Adrenal gland (tissue), 12 donors: ENCODE results near the gene SLC39A12. TPM values are rescaled to one million over a fixed set of nuclear protein-coding genes. Genes with fewer than 3 reads are reported as not detected.

Source experiments
- DNase-seq, 7 donors: peaks; one replicate each; pipeline ENCODE4 v3.0.0-alpha.2; 2019 to 2020
- H3K27ac ChIP-seq, 5 donors: fragments of 200-600 bp; sonication (generic) in 4 of 5; 1 replicate in 3 of 5; 2 replicates in 2 of 5; pipeline versions ENCODE4 v1.5.1 to v1.8.0; 2016 to 2020; ENCODE audit warnings: mild to moderate bottlenecking in 1 of 5
- H3K27me3 ChIP-seq: fragments of 200-600 bp; 2 replicates; pipeline ENCODE4 v1.8.0; 2021
- H3K36me3 ChIP-seq, 2 donors: fragments of 200-600 bp; replicated peaks in 1 of 2; 1 replicate in 1 of 2; 2 replicates in 1 of 2; pipeline versions ENCODE4 v1.5.1 to v1.8.0; 2018 to 2022
- H3K4me1 ChIP-seq, 2 donors: fragments of 200-600 bp; replicated peaks in 1 of 2; 1 replicate in 1 of 2; 2 replicates in 1 of 2; pipeline versions ENCODE4 v1.5.1 to v1.8.0; 2018 to 2021
- H3K4me3 ChIP-seq, 4 donors: fragments of 200-600 bp; sonication (generic) in 3 of 4; one replicate each; pipeline ENCODE4 v1.5.1; 2016 to 2018
- H3K9me3 ChIP-seq, 3 donors: fragments of 200-600 bp; sonication (generic) in 1 of 3; replicated peaks in 1 of 3; 1 replicate in 2 of 3; 2 replicates in 1 of 3; pipeline versions ENCODE4 v1.5.1 to v1.8.0; 2016 to 2021
- POLR2A ChIP-seq, 2 donors: fragments of 450-650 bp; IDR thresholded peaks; one replicate each; pipeline ENCODE4 v1.6.1; 2017; ENCODE audit warnings: antibody characterized with exemption in 2 of 2, mild to moderate bottlenecking in 2 of 2, moderate library complexity in 1 of 2
- WGBS, 4 donors: extraction: QIAGEN DNeasy Blood & Tissue Kit in 2 of 4; methylation state at CpG; one replicate each; pipeline versions ENCODE4 v1.1.5 to v1.1.7; 2013 to 2017; 5-methylcytosine and 5-hydroxymethylcytosine counted together
- intact Hi-C, 2 donors: fragments of 100-400 bp; cut with DNase I; formaldehyde crosslinking; loops; one replicate each; pipeline versions ENCODE4 v1.14.1 to v1.15.0; 2022 to 2023
- polyA plus RNA-seq, 3 donors: library from polyadenylated mRNA; stranded (reverse); fragments of 200-250 nt in 2 of 3; fragments of 350-450 nt in 1 of 3; fragmentation: Illumina TruSeq in 1 of 3; extraction: RNeasy Lipid Tissue Mini Kit (QIAGEN cat#74804) in 1 of 3; gene quantifications; one replicate each; pipeline ENCODE4 v1.2.3, GENCODE V29; 2013 to 2014
- total RNA-seq, 9 donors: library from RNA; depleted of rRNA in 4 of 9; stranded (reverse); fragments of >200 nt in 4 of 9; fragments of 120-200 nt in 1 of 9; fragmentation: NEBNext Ultra II Directional in 1 of 9; extraction: Animal tissue kit (Norgen Biotek cat#: 25700) in 1 of 9; gene quantifications; one replicate each; pipeline versions ENCODE4 v1.1.0 to v1.2.4, GENCODE V29; 2013 to 2023
- TF ChIP-seq, protein P1 (sequence below), 6 experiments: fragments of 450-650 bp in 4 of 6; fragments of 200-600 bp in 2 of 6; sonication (generic) in 1 of 6; IDR thresholded peaks; 1 replicate in 5 of 6; 2 replicates in 1 of 6; pipeline versions ENCODE4 v1.5.1 to v1.8.0; 2016 to 2021; ENCODE audit warnings: antibody characterized with exemption in 6 of 6, mild to moderate bottlenecking in 2 of 6, moderate library complexity in 1 of 6
- donor health status: healthy with polysubstance abuse.
- donor health status: Bipolar disorder and iron deficiency.
- donor health status: DM: yes; HTN: yes; CAD: no.
- donor health status: DM: no; HTN: no; CAD: no.
- donor health status: DM: no; HTN: no; CAD: no.
- donor health status: DM: yes; HTN: yes; CAD: no.

SLC39A12 gene
- total and polyA plus RNA-seq, 12 donors: 0.14 to 0.34 (median 0.23) TPM; not detected in 6

DNA sequence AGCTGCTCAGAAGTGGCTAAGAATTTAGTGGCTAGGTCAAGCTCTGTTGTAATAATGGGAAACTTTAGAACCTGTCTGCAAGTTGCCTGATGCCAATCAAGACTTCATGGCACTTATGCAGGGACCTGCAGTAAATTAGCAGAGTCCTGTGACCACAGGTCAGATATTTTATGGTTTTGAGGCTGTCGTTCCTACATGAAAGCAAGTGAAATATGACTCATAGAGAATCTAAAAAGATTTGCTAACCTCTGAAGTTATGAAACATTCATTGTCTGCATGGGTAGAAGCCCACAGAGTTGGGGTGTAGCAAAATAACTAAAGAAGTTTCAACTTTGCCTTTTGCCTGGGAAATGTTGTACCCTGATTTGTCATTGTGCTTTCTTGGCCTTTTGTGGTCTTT, 32.3 kb downstream of the SLC39A12 start:
- intact Hi-C loops: no loop called here
- 15 to 43% (median 26%) methylated on average over 1 of the region's 1 CpG for WGBS, 4 donors
- no peaks in the 10 kb centered on the region for H3K27me3 ChIP-seq
- no peak overlapping the region for H3K4me3 ChIP-seq
- TF ChIP-seq POLR2A (IDR thresholded peaks at IDR 0.05): no peak
- TF ChIP-seq, protein P1, sequence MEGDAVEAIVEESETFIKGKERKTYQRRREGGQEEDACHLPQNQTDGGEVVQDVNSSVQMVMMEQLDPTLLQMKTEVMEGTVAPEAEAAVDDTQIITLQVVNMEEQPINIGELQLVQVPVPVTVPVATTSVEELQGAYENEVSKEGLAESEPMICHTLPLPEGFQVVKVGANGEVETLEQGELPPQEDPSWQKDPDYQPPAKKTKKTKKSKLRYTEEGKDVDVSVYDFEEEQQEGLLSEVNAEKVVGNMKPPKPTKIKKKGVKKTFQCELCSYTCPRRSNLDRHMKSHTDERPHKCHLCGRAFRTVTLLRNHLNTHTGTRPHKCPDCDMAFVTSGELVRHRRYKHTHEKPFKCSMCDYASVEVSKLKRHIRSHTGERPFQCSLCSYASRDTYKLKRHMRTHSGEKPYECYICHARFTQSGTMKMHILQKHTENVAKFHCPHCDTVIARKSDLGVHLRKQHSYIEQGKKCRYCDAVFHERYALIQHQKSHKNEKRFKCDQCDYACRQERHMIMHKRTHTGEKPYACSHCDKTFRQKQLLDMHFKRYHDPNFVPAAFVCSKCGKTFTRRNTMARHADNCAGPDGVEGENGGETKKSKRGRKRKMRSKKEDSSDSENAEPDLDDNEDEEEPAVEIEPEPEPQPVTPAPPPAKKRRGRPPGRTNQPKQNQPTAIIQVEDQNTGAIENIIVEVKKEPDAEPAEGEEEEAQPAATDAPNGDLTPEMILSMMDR (IDR thresholded peaks at IDR 0.05): no peak
- no peak overlapping the region for H3K27ac ChIP-seq
- no peaks in the 10 kb centered on the region for H3K36me3 ChIP-seq
- H3K9me3 ChIP-seq: no peaks in the 10 kb centered on the region
- no peaks in the 10 kb centered on the region for H3K4me1 ChIP-seq
- no peak for DNase-seq

DNA sequence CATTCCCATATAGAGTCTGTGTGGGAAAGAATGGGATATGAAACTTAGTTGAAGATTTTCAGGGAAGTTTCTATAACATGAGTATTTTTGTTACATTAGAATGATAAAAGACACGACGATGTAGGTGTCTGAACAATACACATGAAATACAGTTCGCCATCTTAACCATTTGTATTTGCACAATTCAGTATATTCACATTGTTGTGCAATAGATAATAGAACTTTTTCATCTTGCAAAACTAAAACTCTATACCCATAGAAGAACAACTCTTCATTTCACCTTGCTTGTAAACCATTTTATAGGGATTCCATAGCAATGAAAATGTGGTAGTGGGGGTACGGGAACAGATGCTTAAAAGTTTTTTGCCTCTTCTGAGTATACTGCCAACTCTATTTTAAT, 32.8 kb downstream of the SLC39A12 start:
- DNase-seq: no peak
- Histone ChIP-seq H3K36me3 (no peaks in the 10 kb centered on the region), H3K4me3 (no peak overlapping the region), H3K27ac (no peak overlapping the region), H3K27me3 (no peaks in the 10 kb centered on the region), H3K9me3 (no peaks in the 10 kb centered on the region), H3K4me1 (no peaks in the 10 kb centered on the region)
- TF ChIP-seq POLR2A (IDR thresholded peaks at IDR 0.05): no peak
- TF ChIP-seq, protein P1 (IDR thresholded peaks at IDR 0.05): no peak
- intact Hi-C loops: no loop called here
- WGBS, 4 donors: 80 to 90% (median 86%) methylated on average over 4 of the region's 4 CpGs

DNA sequence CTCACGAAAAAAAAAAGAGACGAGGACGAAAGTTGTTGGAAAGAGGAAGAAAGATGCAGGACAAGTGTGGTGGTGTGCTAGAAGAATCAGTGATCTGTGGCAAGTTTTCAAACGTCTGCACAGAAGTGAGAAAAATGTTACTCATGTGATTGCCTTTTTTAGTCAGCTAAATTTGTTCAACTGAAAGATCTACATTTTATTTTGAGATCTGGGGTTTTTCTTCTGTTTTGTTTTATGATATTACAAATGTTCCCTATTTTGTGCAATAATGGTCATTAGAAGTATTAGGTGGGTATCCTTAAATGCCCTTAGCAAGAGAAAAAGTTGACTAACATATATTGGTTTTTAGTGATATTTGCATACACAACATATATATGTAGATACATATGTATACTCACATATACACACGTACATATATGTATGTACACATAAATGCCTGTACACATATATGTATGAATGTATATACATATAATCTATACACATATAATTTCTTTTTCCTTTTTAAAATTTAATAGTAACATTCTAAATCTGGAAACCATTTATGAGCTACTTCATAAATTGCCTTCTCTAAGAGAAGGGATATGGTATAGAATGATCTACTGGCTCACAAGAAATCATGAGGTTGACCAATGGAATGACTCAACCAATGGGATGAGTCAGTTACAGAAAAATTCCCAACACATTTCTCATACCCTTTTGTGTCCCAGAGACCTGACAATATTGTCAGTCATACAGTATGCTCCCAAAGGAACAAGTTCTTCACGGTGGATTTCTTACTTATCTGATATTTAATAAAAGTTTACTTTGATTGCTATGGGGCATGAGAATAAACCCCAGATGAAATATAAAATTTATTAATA, 38.4 kb downstream of the SLC39A12 start:
- DNase-seq: no peak
- Histone ChIP-seq H3K9me3 (no peaks in the 10 kb centered on the region), H3K4me3 (no peak overlapping the region), H3K36me3 (no peaks in the 10 kb centered on the region), H3K4me1 (no peaks in the 10 kb centered on the region), H3K27me3 (no peaks in the 10 kb centered on the region), H3K27ac (no peak overlapping the region)
- intact Hi-C loops: no loop called here
- no peak for TF ChIP-seq POLR2A (IDR thresholded peaks at IDR 0.05)
- TF ChIP-seq, protein P1 (IDR thresholded peaks at IDR 0.05): no peak
- 67 to 84% (median 71%) methylated on average over 6 of the region's 6 CpGs for WGBS, 4 donors

DNA sequence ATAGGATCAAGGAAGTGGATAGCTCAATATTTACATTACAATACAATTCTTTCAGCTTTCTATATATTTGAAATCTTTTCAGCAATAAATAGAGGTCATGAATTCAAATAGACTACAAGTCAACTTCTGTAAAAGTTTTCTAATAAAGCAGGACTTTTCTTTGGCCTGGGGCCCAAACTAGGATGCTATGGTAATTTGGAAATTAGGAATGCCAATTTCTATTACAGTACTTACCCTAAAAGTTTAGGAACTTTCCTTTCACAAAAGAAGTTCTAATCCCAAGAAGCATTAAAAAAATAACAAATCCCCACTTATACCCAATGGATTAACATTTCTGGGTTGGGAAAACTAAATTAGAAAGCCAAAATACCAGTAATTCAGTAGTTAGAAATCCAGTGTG, 40.5 kb downstream of the SLC39A12 start:
- Histone ChIP-seq H3K9me3 (no peaks in the 10 kb centered on the region), H3K4me3 (no peak overlapping the region), H3K27ac (no peak overlapping the region), H3K36me3 (no peaks in the 10 kb centered on the region), H3K4me1 (no peaks in the 10 kb centered on the region), H3K27me3 (no peaks in the 10 kb centered on the region)
- DNase-seq: no peak
- intact Hi-C loops: no loop called here
- TF ChIP-seq, protein P1 (IDR thresholded peaks at IDR 0.05): no peak
- TF ChIP-seq POLR2A (IDR thresholded peaks at IDR 0.05): no peak
